CD1c-positive myeloid dendritic cell (primary cell): ENCODE results near the gene SIAH3.

ENCODE experiments used
- DNase-seq: peaks from one replicate; pipeline ENCODE4 v3.0.0-alpha.2; 2016; ENCODE audit errors: extremely low spot score

Gene SIAH3

DNA sequence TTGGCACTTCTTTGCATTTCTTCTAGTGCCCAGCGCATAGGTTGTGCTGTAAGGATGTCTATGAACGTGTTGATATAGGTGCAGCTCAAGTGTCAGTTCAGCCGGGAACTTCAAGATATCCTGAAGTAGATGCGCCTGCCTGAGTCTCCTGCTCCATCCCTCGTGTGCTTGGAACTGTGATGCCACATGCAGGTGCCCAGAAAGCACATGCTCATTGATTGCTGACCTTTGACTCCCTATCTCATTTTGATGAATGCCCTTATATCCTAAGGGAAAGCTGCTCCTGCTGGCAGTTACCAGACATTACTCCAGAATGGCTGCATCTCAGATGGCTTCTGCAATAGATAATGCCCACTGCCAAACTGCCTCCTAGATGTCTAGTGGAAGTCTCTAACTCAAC is 108.6 kb downstream of the SIAH3 start:
- no peak for DNase-seq

DNA sequence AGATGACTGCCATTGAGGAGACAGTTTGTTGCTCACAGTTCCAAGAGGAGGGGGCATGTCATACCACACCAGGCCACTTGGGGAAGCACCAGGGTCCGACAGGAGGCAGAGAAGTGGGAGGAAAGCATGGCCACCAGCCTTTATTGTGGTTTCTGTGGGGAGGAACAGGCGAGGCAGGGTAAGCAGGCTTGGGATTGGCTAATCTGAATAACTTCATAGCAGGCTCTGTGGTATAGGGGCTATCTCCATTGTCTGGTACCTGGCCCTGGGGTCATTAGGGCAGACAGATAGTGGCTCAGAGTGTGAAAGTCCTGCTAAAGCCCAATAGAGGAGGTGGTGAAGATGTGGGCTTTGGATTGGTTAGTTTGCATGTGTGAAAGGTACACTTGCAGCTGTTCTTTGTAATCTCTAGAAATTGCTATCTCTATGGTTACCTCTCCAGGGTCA is 114.0 kb downstream of the SIAH3 start:
- no peak for DNase-seq

DNA sequence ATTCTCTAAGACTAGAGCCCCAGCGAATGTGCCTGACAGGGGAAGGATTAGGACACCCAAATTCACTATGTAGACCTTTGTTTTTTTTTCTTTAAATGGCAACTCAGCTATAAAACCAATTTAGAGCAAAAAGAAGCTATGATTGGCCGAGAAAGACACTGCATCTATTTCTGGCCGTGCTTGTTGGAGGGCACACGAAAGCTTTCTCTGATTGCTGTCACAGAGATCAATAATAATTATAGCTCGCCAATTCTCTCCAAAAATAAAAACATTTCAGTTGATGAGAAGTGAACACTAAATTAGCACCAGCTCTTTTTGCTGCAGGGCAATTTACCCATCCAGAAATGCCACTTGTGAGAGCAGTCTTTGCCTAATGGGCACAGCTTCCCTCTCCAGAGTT is 118.2 kb downstream of the SIAH3 start:
- no peak for DNase-seq

DNA sequence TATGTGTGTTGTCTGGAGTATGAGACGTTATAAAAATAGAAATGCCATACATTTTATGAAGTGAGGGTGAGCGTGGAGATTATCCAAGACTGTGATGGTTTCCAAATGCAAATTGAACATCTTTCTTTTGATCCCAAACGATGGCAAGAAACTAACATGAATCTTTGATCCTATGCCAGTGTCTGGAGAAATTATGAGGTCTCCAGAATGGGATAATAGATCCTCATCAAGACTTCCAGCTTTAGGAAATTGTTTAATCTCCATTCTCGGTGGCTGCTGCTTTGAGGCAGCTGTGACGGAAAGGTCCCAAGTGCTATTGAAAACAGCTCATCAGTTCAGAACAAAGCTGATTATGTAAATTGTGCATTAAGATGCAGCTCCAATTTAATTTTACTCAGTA is 118.6 kb downstream of the SIAH3 start:
- no peak for DNase-seq

DNA sequence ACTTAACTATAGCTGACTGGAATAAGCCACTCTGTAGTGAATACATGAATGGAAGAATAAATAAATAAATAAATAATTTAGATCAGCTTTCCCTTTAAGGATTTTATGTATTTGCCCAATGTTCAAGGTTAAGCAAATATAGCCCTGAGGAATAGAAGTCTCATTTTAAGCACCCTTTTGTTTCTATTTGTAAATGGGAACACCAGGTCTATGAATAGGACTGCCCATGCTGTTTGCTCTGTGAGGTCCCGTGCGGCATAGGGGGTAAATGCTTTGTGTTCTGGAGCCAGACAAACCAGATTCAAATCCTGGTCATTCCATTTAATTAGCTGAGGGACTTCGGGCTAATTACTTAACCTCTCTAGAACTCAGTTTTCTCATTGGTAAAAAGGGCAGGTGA is 120.1 kb downstream of the SIAH3 start:
- no peak for DNase-seq

DNA sequence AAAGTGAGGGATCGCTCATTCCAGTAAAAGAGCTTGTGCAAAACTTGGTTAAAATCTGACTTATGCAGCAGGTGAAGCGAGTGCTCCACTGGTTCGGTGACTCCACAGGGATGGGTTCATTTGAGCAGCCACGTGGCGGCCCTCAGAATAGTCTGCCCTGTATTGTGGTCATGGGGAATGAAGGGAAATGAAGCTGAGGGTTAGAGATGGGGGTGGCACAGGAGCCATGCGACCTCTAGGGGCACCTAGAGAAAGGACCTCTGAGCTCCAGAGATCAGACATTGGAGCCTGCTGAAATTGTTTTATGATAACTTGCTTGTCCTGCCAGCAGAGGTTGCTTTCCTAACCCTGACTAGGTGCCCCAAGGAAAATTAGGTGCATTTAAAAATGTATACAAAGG is 122.8 kb downstream of the SIAH3 start:
- no peak for DNase-seq
